ENCODE results near the gene USP3.

The USP3 gene

GRCh38 chr15:63602595-63602994, 98.2 kb downstream of the USP3 start:
- H3K27me3 ChIP-seq (ENCODE audit: control insufficient read depth in 5 of 5, insufficient read depth in 4 of 5, low read length in 5 of 5), result no peaks in the 10 kb centered on the region
- H3K9ac ChIP-seq (ENCODE audit: low read length in 5 of 5), result no peak overlapping the region
- H3K4me3 ChIP-seq (ENCODE audit: low read depth in 1 of 5, low read length in 5 of 5), result no peak overlapping the region
- H3K4me1 ChIP-seq (ENCODE audit: control insufficient read depth in 5 of 5, insufficient read depth in 5 of 5, low read length in 5 of 5), result peaks cover 12 to 64% (median 60%) of the 10 kb centered on the region in 5 donors
- H3K36me3 ChIP-seq (ENCODE audit: control insufficient read depth in 5 of 5, insufficient read depth in 5 of 5, low read length in 5 of 5), result peaks cover 0 to 6% (median 4%) of the 10 kb centered on the region in 5 donors
- H3K9me3 ChIP-seq (ENCODE audit: control insufficient read depth in 5 of 5, low read length in 5 of 5), result no peaks in the 10 kb centered on the region
- H3K27ac ChIP-seq (ENCODE audit: low read depth, low read length), result no peak overlapping the region

GRCh38 chr15:63603516-63603915, 99.1 kb downstream of the USP3 start:
- no peaks in the 10 kb centered on the region for H3K9me3 ChIP-seq (ENCODE audit: control insufficient read depth in 5 of 5, low read length in 5 of 5)
- H3K27ac ChIP-seq (ENCODE audit: low read depth, low read length), result no peak overlapping the region
- H3K36me3 ChIP-seq (ENCODE audit: control insufficient read depth in 5 of 5, insufficient read depth in 5 of 5, low read length in 5 of 5), result peaks cover under 1 to 15% (median 13%) of the 10 kb centered on the region in 5 donors
- H3K27me3 ChIP-seq (ENCODE audit: control insufficient read depth in 5 of 5, insufficient read depth in 4 of 5, low read length in 5 of 5), result no peaks in the 10 kb centered on the region
- H3K4me3 ChIP-seq (ENCODE audit: low read depth in 1 of 5, low read length in 5 of 5), result no peak overlapping the region
- no peak overlapping the region for H3K9ac ChIP-seq (ENCODE audit: low read length in 5 of 5)
- H3K4me1 ChIP-seq (ENCODE audit: control insufficient read depth in 5 of 5, insufficient read depth in 5 of 5, low read length in 5 of 5), result peaks cover 12 to 66% (median 58%) of the 10 kb centered on the region in 5 donors

GRCh38 chr15:63604281-63604680, 99.9 kb downstream of the USP3 start:
- Histone ChIP-seq H3K36me3 (ENCODE audit: control insufficient read depth in 5 of 5, insufficient read depth in 5 of 5, low read length in 5 of 5) (peaks cover 3 to 23% (median 21%) of the 10 kb centered on the region in 5 donors), H3K9me3 (ENCODE audit: control insufficient read depth in 5 of 5, low read length in 5 of 5) (no peaks in the 10 kb centered on the region), H3K27ac (ENCODE audit: low read depth, low read length) (no peak overlapping the region), H3K4me1 (ENCODE audit: control insufficient read depth in 5 of 5, insufficient read depth in 5 of 5, low read length in 5 of 5) (peaks cover 12 to 62% (median 52%) of the 10 kb centered on the region in 5 donors), H3K27me3 (ENCODE audit: control insufficient read depth in 5 of 5, insufficient read depth in 4 of 5, low read length in 5 of 5) (no peaks in the 10 kb centered on the region), H3K4me3 (ENCODE audit: low read depth in 1 of 5, low read length in 5 of 5) (no peak overlapping the region), H3K9ac (ENCODE audit: low read length in 5 of 5) (no peak overlapping the region)

- H3K27ac ChIP-seq (ENCODE audit: low read depth, low read length), result peak overlapping the region; percentile 69
- no peak overlapping the region for H3K9ac ChIP-seq (ENCODE audit: low read length in 5 of 5)
- no peaks in the 10 kb centered on the region for H3K27me3 ChIP-seq (ENCODE audit: control insufficient read depth in 5 of 5, insufficient read depth in 4 of 5, low read length in 5 of 5)
- peaks cover 3 to 28% (median 24%) of the 10 kb centered on the region in 5 donors for H3K36me3 ChIP-seq (ENCODE audit: control insufficient read depth in 5 of 5, insufficient read depth in 5 of 5, low read length in 5 of 5)
- H3K9me3 ChIP-seq (ENCODE audit: control insufficient read depth in 5 of 5, low read length in 5 of 5), result no peaks in the 10 kb centered on the region
- H3K4me3 ChIP-seq (ENCODE audit: low read depth in 1 of 5, low read length in 5 of 5), result peak overlapping the region in 1 of 5 donors; percentile 5
- peaks cover 9 to 56% (median 46%) of the 10 kb centered on the region in 5 donors for H3K4me1 ChIP-seq (ENCODE audit: control insufficient read depth in 5 of 5, insufficient read depth in 5 of 5, low read length in 5 of 5)
These were observed 100.6 kb downstream of the USP3 start for GRCh38 chr15:63605036-63605435.

- peak overlapping the region in 1 of 5 donors; percentile 21 for H3K9ac ChIP-seq (ENCODE audit: low read length in 5 of 5)
- peaks cover 16 to 58% (median 49%) of the 10 kb centered on the region in 5 donors for H3K4me1 ChIP-seq (ENCODE audit: control insufficient read depth in 5 of 5, insufficient read depth in 5 of 5, low read length in 5 of 5)
- peaks cover 3 to 31% (median 24%) of the 10 kb centered on the region in 5 donors for H3K36me3 ChIP-seq (ENCODE audit: control insufficient read depth in 5 of 5, insufficient read depth in 5 of 5, low read length in 5 of 5)
- peak overlapping the region; percentile 69 for H3K27ac ChIP-seq (ENCODE audit: low read depth, low read length)
- peak overlapping the region in 2 of 5 donors; percentile 5 to 30 for H3K4me3 ChIP-seq (ENCODE audit: low read depth in 1 of 5, low read length in 5 of 5)
- no peaks in the 10 kb centered on the region for H3K27me3 ChIP-seq (ENCODE audit: control insufficient read depth in 5 of 5, insufficient read depth in 4 of 5, low read length in 5 of 5)
- H3K9me3 ChIP-seq (ENCODE audit: control insufficient read depth in 5 of 5, low read length in 5 of 5), result no peaks in the 10 kb centered on the region
These were observed 101.4 kb downstream of the USP3 start for GRCh38 chr15:63605816-63606215.

GRCh38 chr15:63606308-63606707, 101.9 kb downstream of the USP3 start:
- Histone ChIP-seq H3K9me3 (ENCODE audit: control insufficient read depth in 5 of 5, low read length in 5 of 5) (no peaks in the 10 kb centered on the region), H3K27me3 (ENCODE audit: control insufficient read depth in 5 of 5, insufficient read depth in 4 of 5, low read length in 5 of 5) (no peaks in the 10 kb centered on the region), H3K27ac (ENCODE audit: low read depth, low read length) (peak overlapping the region; percentile 69), H3K4me1 (ENCODE audit: control insufficient read depth in 5 of 5, insufficient read depth in 5 of 5, low read length in 5 of 5) (peaks cover 20 to 59% (median 50%) of the 10 kb centered on the region in 5 donors), H3K36me3 (ENCODE audit: control insufficient read depth in 5 of 5, insufficient read depth in 5 of 5, low read length in 5 of 5) (peaks cover 3 to 36% (median 24%) of the 10 kb centered on the region in 5 donors), H3K4me3 (ENCODE audit: low read depth in 1 of 5, low read length in 5 of 5) (no peak overlapping the region), H3K9ac (ENCODE audit: low read length in 5 of 5) (no peak overlapping the region)

GRCh38 chr15:63608989-63609388, 104.6 kb downstream of the USP3 start:
- Histone ChIP-seq H3K9ac (ENCODE audit: low read length in 5 of 5) (no peak overlapping the region), H3K27ac (ENCODE audit: low read depth, low read length) (no peak overlapping the region)

GRCh38 chr15:63609448-63609847, 105.1 kb downstream of the USP3 start:
- H3K4me1 ChIP-seq (ENCODE audit: control insufficient read depth in 5 of 5, insufficient read depth in 5 of 5, low read length in 5 of 5), result peaks cover 23 to 54% (median 50%) of the 10 kb centered on the region in 5 donors
- H3K4me3 ChIP-seq (ENCODE audit: low read depth in 1 of 5, low read length in 5 of 5), result no peak overlapping the region
- no peaks in the 10 kb centered on the region for H3K9me3 ChIP-seq (ENCODE audit: control insufficient read depth in 5 of 5, low read length in 5 of 5)
- H3K36me3 ChIP-seq (ENCODE audit: control insufficient read depth in 5 of 5, insufficient read depth in 5 of 5, low read length in 5 of 5), result peaks cover 6 to 57% (median 39%) of the 10 kb centered on the region in 5 donors
- H3K27me3 ChIP-seq (ENCODE audit: control insufficient read depth in 5 of 5, insufficient read depth in 4 of 5, low read length in 5 of 5), result no peaks in the 10 kb centered on the region
- H3K9ac ChIP-seq (ENCODE audit: low read length in 5 of 5), result no peak overlapping the region
- H3K27ac ChIP-seq (ENCODE audit: low read depth, low read length), result peak overlapping the region; percentile 80

More at GRCh38 chr15:63608989-63609388, 104.6 kb downstream of the USP3 start:
- H3K4me1 ChIP-seq (ENCODE audit: control insufficient read depth in 5 of 5, insufficient read depth in 5 of 5, low read length in 5 of 5), result peaks cover 23 to 52% (median 49%) of the 10 kb centered on the region in 5 donors
- no peaks in the 10 kb centered on the region for H3K27me3 ChIP-seq (ENCODE audit: control insufficient read depth in 5 of 5, insufficient read depth in 4 of 5, low read length in 5 of 5)
- peaks cover 3 to 53% (median 34%) of the 10 kb centered on the region in 5 donors for H3K36me3 ChIP-seq (ENCODE audit: control insufficient read depth in 5 of 5, insufficient read depth in 5 of 5, low read length in 5 of 5)
- H3K9me3 ChIP-seq (ENCODE audit: control insufficient read depth in 5 of 5, low read length in 5 of 5), result no peaks in the 10 kb centered on the region
- H3K4me3 ChIP-seq (ENCODE audit: low read depth in 1 of 5, low read length in 5 of 5), result no peak overlapping the region

- no peaks in the 10 kb centered on the region for H3K9me3 ChIP-seq (ENCODE audit: control insufficient read depth in 5 of 5, low read length in 5 of 5)
- peaks cover 12 to 66% (median 45%) of the 10 kb centered on the region in 5 donors for H3K36me3 ChIP-seq (ENCODE audit: control insufficient read depth in 5 of 5, insufficient read depth in 5 of 5, low read length in 5 of 5)
- H3K9ac ChIP-seq (ENCODE audit: low read length in 5 of 5), result peak overlapping the region; percentile 1 to 42 (median 11)
- H3K4me3 ChIP-seq (ENCODE audit: low read depth in 1 of 5, low read length in 5 of 5), result no peak overlapping the region
- peak overlapping the region; percentile 80 for H3K27ac ChIP-seq (ENCODE audit: low read depth, low read length)
- H3K4me1 ChIP-seq (ENCODE audit: control insufficient read depth in 5 of 5, insufficient read depth in 5 of 5, low read length in 5 of 5), result peaks cover 23 to 50% (median 47%) of the 10 kb centered on the region in 5 donors
- no peaks in the 10 kb centered on the region for H3K27me3 ChIP-seq (ENCODE audit: control insufficient read depth in 5 of 5, insufficient read depth in 4 of 5, low read length in 5 of 5)
These were observed 105.9 kb downstream of the USP3 start for GRCh38 chr15:63610209-63610841.

GRCh38 chr15:63611177-63611576, 106.8 kb downstream of the USP3 start:
- peaks cover 20 to 74% (median 53%) of the 10 kb centered on the region in 5 donors for H3K36me3 ChIP-seq (ENCODE audit: control insufficient read depth in 5 of 5, insufficient read depth in 5 of 5, low read length in 5 of 5)
- H3K27ac ChIP-seq (ENCODE audit: low read depth, low read length), result peak overlapping the region; percentile 80
- peak overlapping the region; percentile 1 to 42 (median 11) for H3K9ac ChIP-seq (ENCODE audit: low read length in 5 of 5)
- H3K4me3 ChIP-seq (ENCODE audit: low read depth in 1 of 5, low read length in 5 of 5), result no peak overlapping the region
- H3K27me3 ChIP-seq (ENCODE audit: control insufficient read depth in 5 of 5, insufficient read depth in 4 of 5, low read length in 5 of 5), result no peaks in the 10 kb centered on the region
- no peaks in the 10 kb centered on the region for H3K9me3 ChIP-seq (ENCODE audit: control insufficient read depth in 5 of 5, low read length in 5 of 5)
- peaks cover 16 to 42% (median 38%) of the 10 kb centered on the region in 5 donors for H3K4me1 ChIP-seq (ENCODE audit: control insufficient read depth in 5 of 5, insufficient read depth in 5 of 5, low read length in 5 of 5)

Data from subcutaneous abdominal adipose tissue (tissue), 5 donors.